Fibroblast of pulmonary artery (primary cell): ENCODE results near the gene CTIF.

Source experiments
- DNase-seq: peaks from one replicate; pipeline ENCODE4 v3.0.0-alpha.2; 2010; ENCODE audit warnings: low read depth
- H3K4me3 ChIP-seq: replicated peaks from 2 replicates; pipeline ENCODE4 v1.5.1; 2011; ENCODE audit warnings: low read depth, mild to moderate bottlenecking, control low read depth, low read length, moderate library complexity
- TF ChIP-seq, protein P1 (sequence below): IDR thresholded peaks from 2 replicates; pipeline ENCODE4 v1.5.1; 2011; ENCODE audit warnings: mild to moderate bottlenecking, control low read depth, low read length, inconsistent platforms; ENCODE audit errors: missing control alignments

Gene CTIF

DNA sequence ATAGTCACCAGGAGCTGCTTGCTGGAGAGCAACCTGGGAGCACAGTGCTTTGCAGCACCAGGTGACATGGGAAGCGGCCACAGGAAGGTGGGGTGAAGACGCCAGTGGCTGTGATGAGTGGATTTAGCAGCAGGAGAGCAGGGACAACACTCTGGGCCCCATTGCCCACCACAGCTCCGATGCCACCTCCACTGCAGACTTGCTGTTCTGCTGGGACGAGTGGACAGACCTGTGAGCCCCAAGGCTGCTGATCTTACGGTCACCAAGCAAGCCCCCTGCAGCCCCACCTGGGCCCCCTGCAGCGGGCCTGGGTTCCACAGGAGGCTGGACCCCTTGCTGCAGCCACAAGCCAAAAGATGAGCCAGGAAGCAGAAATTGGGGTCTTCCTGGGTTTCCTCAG lies 73.7 kb downstream of the CTIF start:
- DNase-seq = no peak
- TF ChIP-seq, protein P1, sequence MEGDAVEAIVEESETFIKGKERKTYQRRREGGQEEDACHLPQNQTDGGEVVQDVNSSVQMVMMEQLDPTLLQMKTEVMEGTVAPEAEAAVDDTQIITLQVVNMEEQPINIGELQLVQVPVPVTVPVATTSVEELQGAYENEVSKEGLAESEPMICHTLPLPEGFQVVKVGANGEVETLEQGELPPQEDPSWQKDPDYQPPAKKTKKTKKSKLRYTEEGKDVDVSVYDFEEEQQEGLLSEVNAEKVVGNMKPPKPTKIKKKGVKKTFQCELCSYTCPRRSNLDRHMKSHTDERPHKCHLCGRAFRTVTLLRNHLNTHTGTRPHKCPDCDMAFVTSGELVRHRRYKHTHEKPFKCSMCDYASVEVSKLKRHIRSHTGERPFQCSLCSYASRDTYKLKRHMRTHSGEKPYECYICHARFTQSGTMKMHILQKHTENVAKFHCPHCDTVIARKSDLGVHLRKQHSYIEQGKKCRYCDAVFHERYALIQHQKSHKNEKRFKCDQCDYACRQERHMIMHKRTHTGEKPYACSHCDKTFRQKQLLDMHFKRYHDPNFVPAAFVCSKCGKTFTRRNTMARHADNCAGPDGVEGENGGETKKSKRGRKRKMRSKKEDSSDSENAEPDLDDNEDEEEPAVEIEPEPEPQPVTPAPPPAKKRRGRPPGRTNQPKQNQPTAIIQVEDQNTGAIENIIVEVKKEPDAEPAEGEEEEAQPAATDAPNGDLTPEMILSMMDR = no peak
- H3K4me3 ChIP-seq = no peak overlapping the region

DNA sequence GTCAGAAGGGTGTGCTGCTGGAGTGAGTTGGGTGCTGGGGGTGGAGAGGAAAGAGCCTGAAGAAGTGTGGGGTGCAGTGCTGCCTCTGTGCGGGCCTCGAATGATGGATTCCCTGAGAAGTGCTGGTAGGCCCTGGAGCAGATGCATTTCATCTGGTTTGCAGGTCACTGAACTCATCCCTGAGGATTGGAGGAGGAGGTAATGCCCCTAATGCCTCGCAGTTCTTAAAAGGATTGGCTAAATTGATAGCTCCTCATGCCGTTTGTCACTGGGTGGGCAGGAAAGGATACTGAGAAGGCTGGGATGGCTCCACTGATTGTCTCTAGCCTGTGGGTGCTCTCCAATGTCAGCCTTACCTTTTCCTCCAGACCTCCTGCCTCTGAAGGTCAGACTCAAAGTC lies 74.1 kb downstream of the CTIF start:
- no peak for DNase-seq
- TF ChIP-seq, protein P1 = no peak
- no peak overlapping the region for H3K4me3 ChIP-seq

DNA sequence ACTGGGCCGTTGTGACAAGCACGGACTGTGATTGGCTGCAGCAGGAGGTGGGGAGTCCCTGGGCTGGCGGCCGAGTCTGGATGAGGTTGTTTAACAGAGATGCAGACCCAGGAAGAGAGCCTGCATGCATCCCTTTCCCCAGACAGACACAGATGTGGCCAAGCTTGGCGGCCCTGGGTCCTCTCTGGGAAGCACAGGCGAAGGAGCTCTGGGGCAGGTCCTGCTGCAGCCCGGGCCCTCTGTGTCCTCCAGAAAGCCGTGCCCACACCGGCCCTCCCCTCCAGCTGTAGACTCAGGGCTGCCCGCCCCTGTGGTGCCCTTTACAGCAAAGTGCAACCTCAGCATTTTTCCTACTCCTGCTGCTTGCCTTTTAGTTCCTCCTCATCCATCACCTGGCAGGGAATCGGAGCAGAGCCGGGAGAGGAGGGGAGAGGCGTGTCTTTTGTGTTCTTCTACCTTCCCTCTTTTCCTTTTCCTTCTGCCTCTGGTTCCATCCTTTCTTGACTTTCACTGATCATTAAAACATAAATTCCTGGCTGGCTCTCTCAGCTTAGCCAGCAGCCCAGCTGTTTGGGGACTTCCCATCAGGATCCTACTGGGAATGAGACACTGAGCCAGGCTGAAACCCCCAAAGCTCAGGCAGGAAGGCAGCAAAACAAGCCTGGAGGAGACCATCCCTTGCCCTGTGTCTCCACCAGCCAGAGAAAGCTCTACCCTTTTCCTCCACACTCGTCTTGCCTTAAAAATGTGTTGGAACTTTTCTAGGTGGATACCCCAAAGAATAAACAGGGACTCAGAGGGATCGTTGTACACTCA lies 75.0 kb downstream of the CTIF start:
- TF ChIP-seq, protein P1 = no peak
- no peak for DNase-seq
- no peak overlapping the region for H3K4me3 ChIP-seq

DNA sequence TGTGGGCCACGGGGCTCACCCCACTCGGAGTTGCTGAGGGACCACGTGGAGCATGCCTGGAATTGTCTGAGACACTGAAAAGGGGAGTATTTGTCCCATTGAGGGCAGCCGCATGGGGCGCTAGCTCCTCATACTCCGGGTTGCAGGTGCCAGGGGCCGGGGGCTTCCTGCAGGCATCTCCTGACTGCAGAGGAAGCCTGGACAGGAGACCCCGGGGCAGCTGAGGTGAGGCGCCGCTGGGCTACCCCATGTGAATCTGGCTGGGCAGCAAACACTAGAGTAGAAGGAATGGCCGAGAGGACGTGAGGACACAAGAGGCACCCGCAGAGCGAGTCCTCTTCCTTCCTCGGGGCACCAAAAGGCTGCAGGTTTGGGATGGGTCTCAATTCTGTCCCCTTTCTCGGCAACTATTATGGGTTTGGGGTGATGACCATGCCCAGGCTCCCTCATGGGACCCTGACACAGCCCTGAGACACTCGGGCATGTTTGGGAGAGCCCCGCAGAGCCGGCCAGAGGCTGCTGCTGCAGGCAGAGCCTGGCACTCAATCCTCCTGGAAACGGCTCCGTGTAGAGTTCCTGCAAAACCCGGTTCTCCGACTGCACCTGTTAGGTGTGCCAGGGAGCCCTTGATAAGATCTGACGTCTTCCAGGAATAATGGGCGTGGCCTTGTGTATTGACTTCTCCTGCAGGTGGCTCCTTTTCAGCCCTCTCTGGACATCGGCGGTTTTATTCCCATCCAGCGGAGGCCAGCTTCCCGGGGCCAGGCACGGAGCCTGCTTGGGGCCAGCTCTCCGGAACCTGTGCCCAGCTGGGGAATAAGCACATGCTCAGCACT lies 77.0 kb downstream of the CTIF start:
- TF ChIP-seq, protein P1 = no peak
- no peak overlapping the region for H3K4me3 ChIP-seq
- no peak for DNase-seq

DNA sequence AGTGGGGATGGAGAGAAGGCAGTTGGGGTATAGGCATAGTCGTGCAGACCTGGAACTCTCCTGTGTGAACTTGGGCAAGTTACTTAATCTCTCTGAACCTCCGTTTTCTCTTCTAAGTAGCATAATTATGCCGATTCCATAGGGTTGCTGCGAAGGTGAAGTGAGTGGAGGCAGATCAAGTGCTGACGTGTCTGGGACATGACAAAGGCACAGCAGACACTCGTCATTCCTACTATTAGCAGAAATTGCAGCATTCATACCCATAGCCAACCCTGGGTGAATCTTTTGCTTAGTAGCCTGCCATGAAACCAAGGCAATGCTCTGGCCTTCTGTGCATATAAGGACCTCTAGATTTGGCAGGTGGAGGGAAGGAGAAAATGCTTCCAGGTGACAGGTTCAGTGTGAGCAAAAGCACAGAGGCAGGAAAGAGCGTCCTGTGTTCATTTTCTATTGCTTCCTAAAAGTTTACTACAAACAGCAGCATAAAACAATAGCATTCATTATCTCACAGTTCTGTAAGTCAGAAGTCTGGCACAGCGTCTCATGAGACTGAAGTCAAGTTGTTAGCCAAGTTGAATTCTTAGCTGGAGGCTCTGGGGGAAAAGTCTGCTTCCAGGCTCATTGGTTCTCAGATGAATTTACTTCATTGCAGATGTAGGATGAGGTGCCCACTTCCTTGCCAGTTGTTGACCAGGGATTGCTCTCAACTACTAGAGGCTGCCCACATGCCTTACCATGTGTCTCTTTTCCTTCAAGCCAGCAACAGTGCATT lies 77.8 kb downstream of the CTIF start:
- TF ChIP-seq, protein P1 = no peak
- DNase-seq = peak; percentile 75
- no peak overlapping the region for H3K4me3 ChIP-seq

DNA sequence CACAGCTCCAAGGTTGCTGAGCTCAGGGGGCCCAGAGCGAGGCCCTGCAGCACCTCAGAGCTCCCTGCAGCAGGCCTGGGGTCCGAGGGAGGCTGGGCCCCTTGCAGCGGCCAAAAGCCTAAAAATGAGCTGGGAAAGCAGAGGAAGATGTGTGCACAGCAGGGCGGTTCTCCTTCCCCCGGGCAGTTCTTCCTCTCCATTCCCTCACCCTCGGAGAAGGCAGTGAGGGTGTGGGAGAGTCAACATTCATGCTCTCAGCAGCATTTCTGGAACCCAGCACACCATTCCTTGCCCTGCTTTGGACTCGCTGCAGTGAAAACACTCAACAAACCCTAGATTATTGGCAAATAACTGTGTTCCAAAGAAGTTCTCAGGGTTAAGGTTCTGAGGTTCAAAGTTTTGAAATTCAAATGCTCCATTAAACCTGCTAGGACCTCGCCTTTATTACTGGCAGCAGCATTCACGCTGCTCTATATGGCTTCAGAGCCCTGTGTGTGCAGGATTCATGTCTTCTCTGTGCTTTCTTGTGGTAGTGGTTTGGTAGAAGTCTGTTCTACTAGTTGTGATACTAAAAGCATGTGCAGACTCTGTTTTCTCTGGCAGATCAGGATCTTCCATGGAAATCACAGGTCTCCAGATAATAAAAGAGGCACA lies 79.1 kb downstream of the CTIF start:
- no peak for DNase-seq
- TF ChIP-seq, protein P1 = no peak
- H3K4me3 ChIP-seq = no peak overlapping the region
